Daoy (cell line): ENCODE measurements around the gene RASGRP3. TPM values are rescaled to one million over a fixed set of nuclear protein-coding genes. Genes with fewer than 3 reads are reported as not detected.

ENCODE experiments used
- DNase-seq: peaks from one replicate; pipeline ENCODE4 v3.0.0-alpha.2; 2015; ENCODE audit warnings: low read depth
- total RNA-seq: library from RNA; depleted of rRNA; stranded (reverse); fragments of >200 nt; shearing (Covaris generic); gene quantifications from 2 replicates; pipeline ENCODE4 v1.2.3, GENCODE V29; 2014

The RASGRP3 gene
- total RNA-seq, 1 experiment from 2014 or later = 6.7 TPM

- no peak for DNase-seq
Observed at GRCh38 chr2:33577668-33578067, 101.2 kb downstream of the RASGRP3 start.

DNA sequence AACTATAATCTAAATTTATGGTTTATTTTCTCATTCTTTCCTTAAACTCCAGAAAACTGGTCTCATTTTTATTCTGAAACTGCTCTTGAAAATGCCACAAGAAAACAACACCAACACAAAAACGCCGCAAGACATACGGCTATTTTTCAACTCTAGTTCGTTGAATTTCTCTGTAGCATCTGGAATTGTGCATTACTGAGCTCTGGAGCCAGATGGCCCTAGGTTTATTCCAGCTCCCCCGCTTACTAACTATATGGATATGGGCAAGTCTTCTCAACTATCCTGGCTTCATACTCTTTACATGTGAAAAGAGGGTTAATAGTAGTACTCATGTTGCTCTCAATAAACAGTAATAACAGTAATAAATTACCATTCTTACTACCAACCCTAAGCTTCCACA lies 102.8 kb downstream of the RASGRP3 start:
- DNase-seq = no peak

DNA sequence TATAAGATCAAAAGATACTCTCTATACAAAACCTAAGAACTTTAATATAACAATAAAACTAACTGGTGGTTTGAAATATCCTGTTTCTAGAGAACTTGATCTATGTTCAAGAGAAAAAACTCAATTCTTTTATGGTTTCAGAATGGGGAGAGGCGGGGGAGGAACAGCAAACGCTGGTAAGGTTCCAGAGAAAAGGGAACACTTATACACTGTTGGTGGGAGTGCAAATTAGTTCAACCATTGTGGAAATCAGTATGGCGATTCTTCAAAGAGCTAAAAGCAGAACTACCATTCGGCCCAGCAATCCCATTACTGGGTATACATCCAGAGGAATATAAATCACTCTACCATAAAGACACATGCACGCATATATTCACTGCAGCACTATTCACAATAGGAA lies 105.4 kb downstream of the RASGRP3 start:
- no peak for DNase-seq

- DNase-seq = peak; percentile 25
Observed at GRCh38 chr2:33583194-33583938, 106.9 kb downstream of the RASGRP3 start.

DNA sequence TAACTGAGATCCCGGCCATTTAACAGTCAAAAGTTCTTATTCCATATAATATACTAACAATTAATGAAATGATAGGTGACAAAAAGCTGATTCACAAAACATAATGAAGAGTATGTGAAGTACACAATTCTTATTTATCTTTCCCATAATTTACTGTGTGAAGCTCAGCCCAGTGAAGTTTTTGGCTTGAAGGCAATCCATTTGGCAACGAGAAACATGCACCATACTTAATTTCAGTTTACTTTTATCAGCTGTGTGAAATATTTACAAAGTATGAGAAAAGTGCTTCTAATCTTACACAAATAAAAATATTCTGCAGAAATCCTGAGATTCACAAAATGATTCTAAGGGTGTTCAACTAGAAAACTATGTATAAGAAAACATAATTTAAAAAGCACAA lies 110.3 kb downstream of the RASGRP3 start:
- no peak for DNase-seq

GRCh38 chr2:33588232-33588631 lies 111.8 kb downstream of the RASGRP3 start:
- DNase-seq = no peak

DNA sequence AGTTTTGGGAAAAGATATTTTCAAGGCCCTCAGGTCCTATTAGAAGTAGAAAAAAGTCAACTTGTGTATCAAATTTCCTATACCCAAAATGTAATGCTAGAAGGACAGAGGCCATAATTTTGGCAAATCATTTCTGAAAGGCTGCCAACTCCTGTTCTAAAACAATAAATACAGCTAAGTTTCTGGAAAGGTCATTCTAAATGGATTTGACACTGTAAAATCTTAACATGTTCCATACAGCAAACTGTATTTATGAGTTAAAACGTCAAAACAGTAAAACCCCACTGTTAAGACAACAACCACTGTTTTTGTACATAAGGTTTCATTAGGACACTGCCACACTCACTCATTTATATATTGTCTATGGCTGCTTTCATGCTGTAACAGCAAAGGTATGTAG lies 113.0 kb downstream of the RASGRP3 start:
- no peak for DNase-seq

DNA sequence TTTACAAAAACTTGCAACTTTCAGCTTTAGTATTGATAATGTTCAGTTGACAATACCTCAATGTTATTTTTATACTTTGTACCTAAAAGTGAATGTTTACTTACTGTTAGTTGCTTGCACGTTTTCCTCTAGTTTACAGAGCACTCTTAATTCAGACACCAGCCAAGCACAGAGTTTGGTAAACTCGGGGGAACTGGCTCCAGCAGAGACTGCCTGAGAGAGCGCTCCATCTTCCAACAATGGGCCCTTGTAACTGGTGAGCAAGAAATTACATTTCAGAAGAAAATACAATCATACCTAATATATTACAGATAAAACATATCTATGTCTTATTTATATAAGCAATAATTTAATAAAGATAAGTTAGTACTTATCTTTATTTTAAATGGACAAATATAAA lies 118.9 kb downstream of the RASGRP3 start:
- no peak for DNase-seq

DNA sequence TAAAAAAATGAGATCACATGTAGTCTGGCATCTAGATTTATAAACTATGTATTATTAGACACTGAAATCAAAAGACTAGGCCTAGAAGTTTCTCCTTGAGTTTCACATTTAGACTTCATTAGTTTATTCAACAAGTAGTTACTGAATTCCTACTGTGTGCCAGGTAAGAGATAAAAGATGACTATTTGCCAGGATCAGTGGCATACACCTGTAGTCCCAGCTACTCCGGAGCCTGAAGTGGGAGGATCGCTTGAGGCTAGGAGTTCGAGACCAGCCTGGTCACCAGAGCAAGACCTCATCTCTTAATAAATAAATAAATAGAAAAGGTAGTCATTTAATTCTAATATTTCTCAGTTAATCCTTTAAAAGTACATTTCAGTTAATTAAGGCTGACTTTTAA lies 120.6 kb downstream of the RASGRP3 start:
- no peak for DNase-seq

- peak; percentile 58 for DNase-seq
Observed at GRCh38 chr2:33598561-33599174, 122.2 kb downstream of the RASGRP3 start.

GRCh38 chr2:33599175-33599942 lies 122.9 kb downstream of the RASGRP3 start, which contains the start of gene FAM98A:
FAM98A (minus strand) TSS chr2:33599299; CDS start chr2:33599221, 78 bp downstream.
- peak; percentile 99 for DNase-seq

- no peak for DNase-seq
Observed at GRCh38 chr2:33599943-33600192, 123.4 kb downstream of the RASGRP3 start.

DNA sequence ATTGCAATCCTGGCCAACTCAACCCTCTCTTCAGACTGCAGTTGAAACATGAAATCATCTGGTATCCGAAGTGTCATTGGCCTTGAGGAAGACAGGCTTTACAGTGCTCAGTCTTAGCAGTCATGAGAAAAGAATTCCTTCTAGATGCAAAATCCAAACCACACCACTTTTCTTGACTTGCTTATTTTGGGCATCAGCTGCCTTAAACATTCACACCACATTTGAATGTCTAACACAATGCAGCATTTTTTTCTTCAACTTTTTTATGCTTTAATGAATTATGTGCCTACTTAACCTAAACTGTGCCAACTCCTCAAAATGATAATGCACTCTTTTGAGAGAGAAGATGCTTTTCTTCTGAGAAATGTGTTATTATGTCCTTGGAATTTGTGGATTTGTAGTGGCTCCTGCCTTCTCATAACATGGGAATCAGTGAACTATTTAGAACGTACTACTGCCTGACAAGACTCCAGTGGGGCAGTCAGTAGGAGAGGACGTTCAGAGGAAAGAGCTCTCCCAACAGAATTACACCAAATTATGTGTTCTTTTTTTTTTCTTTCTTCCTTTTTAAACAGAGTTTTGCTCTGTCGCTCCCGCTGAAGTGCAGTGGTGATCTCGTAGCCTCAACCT lies 125.9 kb downstream of the RASGRP3 start:
- no peak for DNase-seq

GRCh38 chr2:33603416-33603815 lies 127.0 kb downstream of the RASGRP3 start:
- DNase-seq = no peak

DNA sequence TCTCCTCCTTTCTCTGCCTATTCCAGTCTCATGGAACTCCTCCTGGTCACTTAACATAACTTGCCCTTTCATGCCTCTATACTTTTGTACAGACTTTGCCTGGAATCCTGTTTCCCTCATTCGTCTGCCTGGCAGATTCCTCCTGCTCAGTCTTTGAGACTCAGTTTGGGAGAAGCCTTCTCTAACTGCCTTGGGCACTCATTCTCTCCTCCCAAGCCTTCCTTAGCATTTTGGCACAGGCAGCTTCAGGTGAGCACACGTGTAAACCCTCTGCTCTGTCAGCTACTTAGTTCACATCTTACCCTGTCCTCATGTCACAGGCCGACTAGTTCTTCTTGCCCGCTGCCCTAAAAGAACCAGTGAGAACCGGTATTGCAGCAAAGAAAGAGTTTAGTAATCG lies 128.6 kb downstream of the RASGRP3 start:
- DNase-seq = no peak

DNA sequence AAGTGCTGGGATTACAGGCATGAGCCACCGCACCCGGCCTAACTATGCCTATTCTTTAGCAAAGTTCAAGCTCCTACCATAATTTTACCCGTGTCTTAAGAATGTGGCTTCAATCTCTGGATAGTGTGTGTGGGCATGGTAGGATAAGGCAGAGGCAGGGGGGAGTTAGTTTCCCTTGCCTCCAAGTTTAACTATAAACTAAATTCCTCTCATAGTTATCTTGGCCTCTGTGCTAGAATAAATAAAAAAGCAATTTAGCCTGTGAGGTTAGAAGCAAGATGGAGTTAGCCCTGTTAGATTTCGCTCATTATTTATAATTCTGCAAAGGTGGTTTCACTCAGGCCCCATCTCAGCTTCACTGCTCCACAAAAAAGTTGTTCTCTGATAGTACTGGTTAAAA lies 129.7 kb downstream of the RASGRP3 start:
- DNase-seq = no peak

- DNase-seq = no peak
Observed at GRCh38 chr2:33606622-33607021, 130.2 kb downstream of the RASGRP3 start.

- no peak for DNase-seq
Observed at GRCh38 chr2:33607251-33607721, 130.8 kb downstream of the RASGRP3 start.

- no peak for DNase-seq
Observed at GRCh38 chr2:33607905-33608304, 131.5 kb downstream of the RASGRP3 start.

- DNase-seq = no peak
Observed at GRCh38 chr2:33614190-33614589, 137.7 kb downstream of the RASGRP3 start.
